ENCODE measurements around the gene LY6G6C.

DNA sequence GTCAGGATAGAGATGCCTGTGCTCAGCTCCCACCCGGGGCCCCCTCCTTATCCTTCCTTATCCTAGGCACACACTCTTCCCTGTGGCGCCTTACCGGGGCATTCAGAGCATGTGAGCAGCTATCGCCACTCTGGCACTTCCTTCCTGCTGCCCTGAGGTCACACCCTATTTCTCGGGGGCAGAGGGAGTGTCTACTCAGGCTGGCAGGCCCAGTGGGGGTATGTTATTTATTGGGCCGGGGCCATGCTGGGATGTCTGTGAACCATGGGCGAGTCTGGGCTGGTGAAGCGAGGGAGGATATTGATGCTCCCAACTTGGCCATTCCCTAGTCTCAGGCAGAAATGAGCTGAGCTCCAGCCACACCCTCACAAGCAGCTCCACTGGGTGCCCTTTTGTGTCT is 10.3 kb downstream of the LY6G6C start:
- TF ChIP-seq, protein P1, sequence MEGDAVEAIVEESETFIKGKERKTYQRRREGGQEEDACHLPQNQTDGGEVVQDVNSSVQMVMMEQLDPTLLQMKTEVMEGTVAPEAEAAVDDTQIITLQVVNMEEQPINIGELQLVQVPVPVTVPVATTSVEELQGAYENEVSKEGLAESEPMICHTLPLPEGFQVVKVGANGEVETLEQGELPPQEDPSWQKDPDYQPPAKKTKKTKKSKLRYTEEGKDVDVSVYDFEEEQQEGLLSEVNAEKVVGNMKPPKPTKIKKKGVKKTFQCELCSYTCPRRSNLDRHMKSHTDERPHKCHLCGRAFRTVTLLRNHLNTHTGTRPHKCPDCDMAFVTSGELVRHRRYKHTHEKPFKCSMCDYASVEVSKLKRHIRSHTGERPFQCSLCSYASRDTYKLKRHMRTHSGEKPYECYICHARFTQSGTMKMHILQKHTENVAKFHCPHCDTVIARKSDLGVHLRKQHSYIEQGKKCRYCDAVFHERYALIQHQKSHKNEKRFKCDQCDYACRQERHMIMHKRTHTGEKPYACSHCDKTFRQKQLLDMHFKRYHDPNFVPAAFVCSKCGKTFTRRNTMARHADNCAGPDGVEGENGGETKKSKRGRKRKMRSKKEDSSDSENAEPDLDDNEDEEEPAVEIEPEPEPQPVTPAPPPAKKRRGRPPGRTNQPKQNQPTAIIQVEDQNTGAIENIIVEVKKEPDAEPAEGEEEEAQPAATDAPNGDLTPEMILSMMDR (IDR thresholded peaks at IDR 0.05; ENCODE audit: low read length), result no peak
- no peak for TF ChIP-seq EZH2 (IDR thresholded peaks at IDR 0.05; ENCODE audit: borderline replicate concordance, low read length)
